Activated CD4-positive, alpha-beta T cell treated with anti-CD3 and anti-CD28 coated beads for 4 hours (primary cell): ENCODE results near the gene ZNF425.
"Not testable (repeated sequence)": the region's sequence is repeated elsewhere in the genome, so short reads cannot be mapped to it uniquely, and the experiment has no call there.

Source experiments
- DNase-seq, 2 donors: peaks; one replicate each; pipeline ENCODE4 v3.0.0-alpha.2; 2020

The ZNF425 gene

DNA sequence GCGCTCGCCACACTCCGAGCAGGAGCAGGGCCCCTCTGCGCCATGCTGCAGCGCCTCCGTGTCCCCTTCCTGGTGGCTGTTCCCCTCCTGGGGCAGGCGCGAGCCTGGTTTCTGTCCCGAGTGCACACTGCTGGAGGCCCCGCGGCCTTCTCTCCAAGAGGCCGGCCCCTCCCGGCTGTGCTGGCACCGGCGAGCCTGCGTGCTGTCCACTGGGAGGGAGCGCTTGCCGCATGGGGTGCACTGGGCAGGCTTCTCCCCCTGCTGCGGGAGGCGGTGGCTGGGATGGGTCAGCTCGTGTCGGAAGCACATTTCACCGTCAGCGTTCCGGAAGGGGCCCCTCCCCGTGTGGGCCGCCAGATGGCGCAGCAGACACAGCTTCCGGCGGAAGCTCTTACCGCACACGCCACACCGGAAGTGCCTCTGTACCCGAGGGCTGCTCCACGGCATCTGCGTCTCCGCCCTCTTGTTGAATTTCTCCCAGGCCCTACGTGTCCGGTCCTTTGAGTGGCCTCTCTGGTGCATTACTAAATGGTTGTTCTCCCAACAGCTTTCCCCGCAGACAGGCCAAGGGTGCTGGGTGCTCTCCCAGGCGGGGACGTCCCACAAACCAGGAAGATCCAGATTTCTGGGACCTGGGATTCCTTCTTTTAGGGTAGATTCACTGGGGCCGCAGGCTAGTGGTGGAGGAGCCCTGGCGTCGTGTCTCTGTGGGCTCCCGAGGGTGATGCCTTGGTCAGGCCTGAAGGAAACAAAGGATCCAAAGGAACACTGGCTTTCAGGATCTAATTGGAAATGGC is 54.3 kb downstream of the ZNF425 start:
- peak; percentile 40 to 51 for DNase-seq

DNA sequence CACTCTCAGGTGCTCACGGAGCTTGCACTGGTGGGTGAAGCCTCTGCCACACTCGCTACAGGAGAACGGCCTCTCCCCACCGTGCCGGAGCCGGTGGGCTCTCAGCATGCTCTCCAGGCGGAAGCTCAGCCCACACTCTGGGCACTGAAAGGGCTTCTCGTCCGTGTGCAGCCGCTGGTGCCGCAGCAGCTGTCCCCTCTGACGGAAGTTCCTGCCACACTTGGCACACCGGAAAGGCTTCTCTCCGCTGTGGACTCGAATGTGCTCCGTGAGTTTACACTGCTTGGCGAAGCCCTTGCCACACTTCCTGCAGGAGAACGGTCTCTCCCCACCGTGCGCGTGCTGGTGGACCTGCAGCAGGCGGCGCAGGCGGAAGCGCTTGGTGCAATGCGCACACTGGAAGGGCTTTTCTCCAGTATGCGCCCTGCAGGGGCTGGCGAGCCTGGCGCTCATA is 54.9 kb downstream of the ZNF425 start:
- DNase-seq = no peak

DNA sequence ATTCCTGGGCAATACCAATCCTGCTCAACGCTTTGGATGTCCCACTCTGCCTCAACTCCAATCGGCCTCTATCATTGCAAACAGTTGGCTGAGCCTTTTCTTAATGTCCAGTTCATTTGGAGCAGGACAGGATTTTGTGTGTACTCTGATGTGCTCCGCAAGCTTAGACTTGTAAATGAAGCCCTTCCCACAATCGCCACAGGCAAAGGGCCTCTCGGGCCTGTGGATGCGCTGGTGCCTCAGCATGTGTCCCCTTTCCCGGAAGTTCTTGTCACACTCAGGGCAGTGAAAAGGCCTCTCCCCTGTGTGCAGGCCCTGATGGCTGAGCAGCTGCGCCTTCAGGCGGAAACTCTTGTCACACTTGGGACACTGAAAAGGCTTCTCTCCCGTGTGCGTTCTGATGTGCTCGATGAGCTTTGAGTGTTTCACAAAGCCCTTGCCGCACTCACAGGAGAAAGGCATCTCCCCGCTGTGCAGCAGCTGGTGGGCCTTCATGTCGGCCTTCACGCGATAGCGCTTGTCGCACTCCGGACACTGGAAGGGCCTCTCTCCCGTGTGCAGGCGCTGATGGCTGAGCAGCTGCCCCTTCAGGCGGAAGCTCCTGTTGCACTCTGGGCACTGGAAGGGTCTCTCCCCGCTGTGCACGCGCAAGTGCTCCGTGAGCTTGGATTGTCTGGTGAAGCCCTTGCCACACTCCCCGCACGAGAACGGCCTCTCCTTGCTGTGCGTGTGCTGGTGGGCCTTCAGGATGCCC is 55.6 kb downstream of the ZNF425 start:
- DNase-seq = no peak

DNA sequence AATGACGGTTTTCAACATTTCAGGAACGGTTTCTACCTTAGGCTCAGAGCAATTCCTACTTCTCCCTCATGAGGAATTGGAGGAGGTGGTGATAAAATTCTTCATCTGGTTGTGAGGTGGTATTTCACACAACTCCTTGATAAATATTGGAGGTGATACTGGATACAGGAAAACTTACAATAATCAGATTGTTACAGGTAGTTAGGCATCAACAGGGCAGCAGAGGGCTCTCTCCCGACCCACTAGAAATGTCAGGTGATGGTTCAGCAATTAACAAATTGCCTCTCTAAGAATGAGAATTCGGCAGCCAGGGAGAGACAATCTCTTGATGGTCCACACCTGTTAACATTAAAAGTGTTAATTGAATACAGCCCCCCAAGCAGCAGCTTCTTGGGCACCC is 58.3 kb downstream of the ZNF425 start:
- DNase-seq = no peak

DNA sequence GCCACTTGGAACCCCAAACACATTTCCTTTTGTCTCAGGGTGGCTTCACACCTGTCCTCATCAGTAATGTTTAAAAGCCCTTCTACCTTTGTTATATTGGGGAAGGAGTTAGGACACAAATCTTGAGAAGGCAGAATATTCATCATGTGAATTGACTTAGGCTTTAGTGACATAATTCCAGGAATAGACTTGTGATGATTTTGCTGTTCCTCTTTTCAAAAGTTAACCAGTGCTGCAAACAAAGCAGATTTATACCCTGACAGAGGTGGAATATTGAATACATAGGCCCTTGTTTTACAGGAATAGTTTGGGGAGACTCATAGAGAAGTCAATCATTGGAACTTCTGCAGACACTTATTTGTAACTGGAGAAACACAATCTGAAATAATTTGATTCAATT is 62.6 kb downstream of the ZNF425 start:
- DNase-seq = no peak

- not testable (repeated sequence) for DNase-seq
Measured at GRCh38 chr7:149062217-149062899, 63.8 kb downstream of the ZNF425 start.

GRCh38 chr7:149060156-149060555 is 66.0 kb downstream of the ZNF425 start:
- DNase-seq = no peak

- DNase-seq = no peak
Measured at GRCh38 chr7:149053885-149054284, 72.2 kb downstream of the ZNF425 start.

DNA sequence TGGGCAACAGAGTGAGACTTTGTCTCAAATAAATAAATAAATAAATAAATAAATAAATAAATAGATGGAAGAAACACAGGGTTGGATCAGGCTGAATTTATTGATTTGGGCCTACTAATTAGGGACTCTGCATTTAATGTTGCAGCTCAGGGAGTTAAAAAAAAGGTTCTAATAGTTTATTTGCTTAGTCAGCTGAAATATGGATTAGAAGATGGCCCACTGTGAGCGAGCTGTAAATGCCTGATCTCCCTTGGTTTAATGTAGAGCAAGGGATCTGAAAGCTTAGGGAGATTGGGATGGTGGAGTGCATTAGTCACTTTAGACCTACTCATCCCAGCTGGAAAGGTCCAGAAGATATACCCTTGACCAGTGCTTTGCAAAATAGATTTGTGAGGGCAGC is 72.7 kb downstream of the ZNF425 start:
- DNase-seq = no peak
